Osteocyte (in vitro differentiated cells): Measurements from ENCODE around the gene CLMN. TPM values are rescaled to one million over a fixed set of nuclear protein-coding genes. Genes with fewer than 3 reads are reported as not detected.

Experiments used
- DNase-seq: peaks from one replicate; pipeline ENCODE4 v3.0.0; 2021; ENCODE audit warnings: mixed read lengths; ENCODE audit not compliant: unreplicated experiment; ENCODE audit errors: extremely low spot score
- H3K27ac Mint-ChIP-seq: one replicate; pipeline ENCODE4 v1.8.0; 2021; ENCODE audit warnings: mild to moderate bottlenecking, mixed read lengths; ENCODE audit not compliant: unreplicated experiment
- H3K27me3 Mint-ChIP-seq: one replicate; pipeline ENCODE4 v1.8.0; 2021; ENCODE audit warnings: mixed read lengths; ENCODE audit not compliant: unreplicated experiment
- H3K36me3 Mint-ChIP-seq: one replicate; pipeline ENCODE4 v1.8.0; 2021; ENCODE audit warnings: mixed read lengths; ENCODE audit not compliant: unreplicated experiment
- H3K4me1 Mint-ChIP-seq: one replicate; pipeline ENCODE4 v1.8.0; 2021; ENCODE audit warnings: mixed read lengths; ENCODE audit not compliant: unreplicated experiment
- H3K4me3 Mint-ChIP-seq: one replicate; pipeline ENCODE4 v1.8.0; 2021; ENCODE audit warnings: mild to moderate bottlenecking, moderate library complexity, mixed read lengths; ENCODE audit not compliant: unreplicated experiment
- H3K9me3 Mint-ChIP-seq: one replicate; pipeline ENCODE4 v1.8.0; 2021; ENCODE audit warnings: mixed read lengths; ENCODE audit not compliant: unreplicated experiment
- total RNA-seq: library from RNA; stranded (reverse); gene quantifications from 2 replicates; pipeline ENCODE4 v1.2.1, GENCODE V29; 2021
- TF ChIP-seq, protein P1 (sequence below): fragments of 200-600 bp; sonication (generic); IDR thresholded peaks from 2 replicates; pipeline ENCODE4 v1.5.0; 2021; ENCODE audit warnings: antibody characterized with exemption, mild to moderate bottlenecking, moderate library complexity

The CLMN gene
- total RNA-seq, 1 donor from 2014 or later: 5.4 TPM

DNA sequence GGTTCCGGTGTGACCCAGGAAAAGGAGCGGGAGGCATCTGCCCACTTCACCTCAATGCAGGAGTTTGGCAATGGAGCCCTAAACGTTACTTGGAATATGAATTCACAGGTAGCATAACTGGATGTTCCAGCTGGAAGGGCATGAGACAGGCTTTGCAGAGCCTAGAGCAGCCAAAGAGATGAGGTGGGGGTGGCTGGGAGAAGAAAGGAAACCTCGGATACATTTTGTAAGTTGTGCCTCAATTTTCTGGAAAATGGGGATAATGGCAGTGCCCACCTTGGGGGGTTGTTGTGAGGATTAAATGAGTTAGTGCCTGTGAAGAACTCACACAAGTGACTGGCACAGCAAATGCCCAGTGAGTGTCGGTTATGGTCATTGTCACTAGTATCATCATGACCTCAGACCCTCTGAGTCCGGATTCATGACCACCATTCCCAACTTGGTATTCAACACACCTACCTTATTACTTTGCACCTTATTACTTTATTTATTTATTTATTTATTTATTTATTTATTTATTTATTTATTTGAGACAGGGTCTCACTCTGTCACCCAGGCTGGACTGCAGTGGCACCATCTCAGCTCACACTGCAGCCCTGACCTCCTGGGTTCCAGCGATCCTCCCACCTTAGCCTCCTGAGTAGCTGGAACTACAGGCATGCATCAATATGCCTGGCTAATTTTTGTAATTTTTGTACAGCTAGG lies 56.0 kb downstream of the CLMN start:
- Mint-ChIP-seq H3K4me3 (no peak overlapping the region), H3K9me3 (no peaks in the 10 kb centered on the region), H3K27me3 (no peaks in the 10 kb centered on the region), H3K27ac (no peak overlapping the region), H3K4me1 (peaks cover 31% of the 10 kb centered on the region), H3K36me3 (peaks cover 2% of the 10 kb centered on the region)
- DNase-seq: no peak
- TF ChIP-seq, protein P1, sequence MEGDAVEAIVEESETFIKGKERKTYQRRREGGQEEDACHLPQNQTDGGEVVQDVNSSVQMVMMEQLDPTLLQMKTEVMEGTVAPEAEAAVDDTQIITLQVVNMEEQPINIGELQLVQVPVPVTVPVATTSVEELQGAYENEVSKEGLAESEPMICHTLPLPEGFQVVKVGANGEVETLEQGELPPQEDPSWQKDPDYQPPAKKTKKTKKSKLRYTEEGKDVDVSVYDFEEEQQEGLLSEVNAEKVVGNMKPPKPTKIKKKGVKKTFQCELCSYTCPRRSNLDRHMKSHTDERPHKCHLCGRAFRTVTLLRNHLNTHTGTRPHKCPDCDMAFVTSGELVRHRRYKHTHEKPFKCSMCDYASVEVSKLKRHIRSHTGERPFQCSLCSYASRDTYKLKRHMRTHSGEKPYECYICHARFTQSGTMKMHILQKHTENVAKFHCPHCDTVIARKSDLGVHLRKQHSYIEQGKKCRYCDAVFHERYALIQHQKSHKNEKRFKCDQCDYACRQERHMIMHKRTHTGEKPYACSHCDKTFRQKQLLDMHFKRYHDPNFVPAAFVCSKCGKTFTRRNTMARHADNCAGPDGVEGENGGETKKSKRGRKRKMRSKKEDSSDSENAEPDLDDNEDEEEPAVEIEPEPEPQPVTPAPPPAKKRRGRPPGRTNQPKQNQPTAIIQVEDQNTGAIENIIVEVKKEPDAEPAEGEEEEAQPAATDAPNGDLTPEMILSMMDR: no peak

DNA sequence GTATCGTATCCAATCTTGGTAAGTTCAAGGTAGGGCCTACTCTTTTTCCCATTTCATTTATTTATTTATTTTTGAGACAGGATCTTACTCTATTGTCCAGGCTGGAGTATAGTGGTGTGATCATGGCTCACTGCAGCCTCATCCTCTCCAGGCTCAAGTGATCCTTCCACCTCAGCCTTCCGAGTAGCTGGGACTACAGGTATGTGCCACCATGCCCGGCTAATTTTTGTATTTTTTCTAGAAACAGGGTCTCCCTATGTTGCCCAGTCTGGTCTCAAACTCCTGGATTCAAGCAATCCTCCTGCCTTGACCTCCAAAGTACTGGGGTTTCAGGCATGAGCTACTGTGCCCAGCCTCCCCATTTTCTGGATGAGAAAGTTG lies 57.2 kb downstream of the CLMN start:
- Mint-ChIP-seq H3K4me1 (peaks cover 31% of the 10 kb centered on the region), H3K9me3 (no peaks in the 10 kb centered on the region), H3K27ac (no peak overlapping the region), H3K4me3 (no peak overlapping the region), H3K27me3 (no peaks in the 10 kb centered on the region), H3K36me3 (peaks cover 2% of the 10 kb centered on the region)
- TF ChIP-seq, protein P1: no peak
- DNase-seq: no peak

DNA sequence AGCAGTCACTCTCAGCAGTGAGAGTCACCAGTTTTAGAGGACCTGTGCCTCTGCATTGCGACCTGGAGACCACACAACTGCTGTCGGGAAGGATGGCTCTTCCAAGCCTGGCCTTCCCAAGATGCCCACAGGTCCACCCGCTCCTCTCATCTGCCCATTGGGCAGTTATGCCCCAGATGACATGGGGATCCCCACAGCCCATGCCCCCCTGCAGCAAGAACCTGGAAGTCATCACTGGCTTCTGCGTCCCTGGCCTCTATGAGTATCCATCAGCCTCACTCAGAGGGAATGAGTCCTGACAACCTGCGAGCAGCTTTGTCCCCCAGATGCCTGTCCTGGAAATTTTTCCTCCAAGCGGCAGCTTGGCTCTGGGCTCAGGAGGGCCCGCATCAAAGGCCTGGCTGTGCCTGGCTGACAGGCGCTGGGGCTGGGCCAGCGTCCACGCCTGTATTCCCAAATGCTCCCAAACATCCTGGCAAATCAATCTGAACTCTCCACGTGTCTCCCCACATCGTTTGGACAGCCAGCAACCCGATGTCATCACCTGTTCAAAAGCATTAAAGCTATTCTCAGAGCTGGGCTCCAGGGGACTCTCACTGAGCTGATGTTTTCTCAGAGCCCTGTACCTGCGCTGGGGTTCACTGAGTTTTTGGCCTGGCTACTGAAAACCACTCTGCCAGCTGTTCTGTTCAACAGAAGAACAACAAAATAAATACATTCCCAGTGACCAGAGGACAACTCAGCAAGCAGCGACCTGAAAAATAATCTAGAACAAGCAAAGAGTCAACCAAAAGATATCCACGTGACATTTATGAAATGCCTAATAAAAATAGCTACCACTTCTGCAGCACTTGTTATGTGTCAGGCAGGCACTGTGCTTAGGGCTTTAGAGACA lies 57.8 kb downstream of the CLMN start:
- Mint-ChIP-seq H3K4me3 (no peak overlapping the region), H3K36me3 (peaks cover 2% of the 10 kb centered on the region), H3K27ac (peak overlapping the region; percentile 21), H3K27me3 (no peaks in the 10 kb centered on the region), H3K4me1 (peaks cover 31% of the 10 kb centered on the region), H3K9me3 (no peaks in the 10 kb centered on the region)
- DNase-seq: no peak
- TF ChIP-seq, protein P1: no peak

DNA sequence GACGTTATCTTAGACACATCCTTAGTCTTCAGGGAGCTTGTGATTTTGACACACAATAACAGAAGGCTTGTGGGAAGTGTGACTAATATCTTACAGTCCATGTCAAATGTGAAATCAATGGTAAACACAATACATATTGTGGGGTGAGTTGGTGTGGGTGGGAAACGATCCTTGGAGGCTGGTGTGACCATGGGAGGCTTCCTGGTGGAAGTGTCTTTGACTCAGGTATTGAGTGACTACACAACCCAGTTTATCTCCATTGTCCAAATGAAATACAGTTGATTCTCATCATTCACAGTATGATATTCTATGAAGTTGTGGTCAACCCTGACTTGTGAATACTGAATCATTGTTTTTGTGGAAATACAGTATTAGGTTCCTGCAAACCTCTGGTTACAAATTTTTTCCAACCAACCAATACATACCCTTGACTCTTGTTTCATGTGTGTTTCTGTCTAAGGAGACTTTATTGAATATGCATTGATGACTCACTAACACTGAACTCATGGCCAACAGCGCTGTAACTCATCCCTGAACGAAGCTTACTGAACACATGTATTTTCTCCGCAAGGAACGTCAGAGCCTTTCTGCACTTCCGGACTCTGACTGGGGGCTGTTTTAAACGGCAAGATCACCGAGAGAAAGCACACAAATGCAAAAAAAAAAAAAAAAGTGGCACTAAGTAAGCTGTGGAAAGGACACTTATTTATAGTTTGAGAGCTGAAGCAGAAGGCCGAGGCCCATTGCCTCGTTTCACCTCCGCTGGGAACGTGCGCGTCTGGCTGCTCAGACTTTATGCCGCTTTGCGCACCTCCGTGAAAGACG lies 59.0 kb downstream of the CLMN start:
- peaks cover 34% of the 10 kb centered on the region for H3K4me1 Mint-ChIP-seq
- DNase-seq: no peak
- H3K9me3 Mint-ChIP-seq: no peaks in the 10 kb centered on the region
- TF ChIP-seq, protein P1: no peak
- H3K27ac Mint-ChIP-seq: peak overlapping the region; percentile 65
- H3K27me3 Mint-ChIP-seq: no peaks in the 10 kb centered on the region
- H3K36me3 Mint-ChIP-seq: no peaks in the 10 kb centered on the region
- H3K4me3 Mint-ChIP-seq: no peak overlapping the region
